Ovary (tissue), 9 donors: ENCODE measurements around the gene ZC3H7B. TPM values are rescaled to one million over a fixed set of nuclear protein-coding genes. Genes with fewer than 3 reads are reported as not detected.

ENCODE experiments used
- DNase-seq, 5 donors: peaks; one replicate each; pipeline ENCODE4 v3.0.0-alpha.2; 2019 to 2020
- H3K27ac ChIP-seq, 2 donors: fragments of 200-600 bp; one replicate each; pipeline versions ENCODE4 v1.5.1 to v1.8.0; 2019 to 2022
- H3K27me3 ChIP-seq: fragments of 200-600 bp; one replicate; pipeline ENCODE4 v1.8.0; 2022
- H3K36me3 ChIP-seq: fragments of 200-600 bp; sonication (generic); one replicate; pipeline ENCODE4 v1.5.1; 2019
- H3K4me1 ChIP-seq: one replicate; pipeline ENCODE4 v1.8.1; 2013; ENCODE audit warnings: mild to moderate bottlenecking, moderate library complexity; ENCODE audit not compliant: insufficient read depth
- H3K4me3 ChIP-seq: fragments of 200-600 bp; sonication (generic); one replicate; pipeline ENCODE4 v1.5.1; 2017
- H3K9me3 ChIP-seq, 2 donors: fragments of 200-600 bp in 1 of 2; sonication (generic) in 1 of 2; one replicate each; pipeline versions ENCODE4 v1.5.1 to v1.8.1; 2013 to 2019; ENCODE audit warnings: mild to moderate bottlenecking in 1 of 2, moderate library complexity in 1 of 2
- CTCF ChIP-seq, 3 donors: fragments of 450-650 bp in 2 of 3; fragments of 200-600 bp in 1 of 3; IDR thresholded peaks; one replicate each; pipeline versions ENCODE4 v1.5.1 to v1.8.0; 2016 to 2022; ENCODE audit warnings: antibody characterized with exemption in 3 of 3, mild to moderate bottlenecking in 1 of 3
- EP300 ChIP-seq: sonication (generic); formaldehyde crosslinking; IDR thresholded peaks from one replicate; pipeline ENCODE4 v1.6.1; 2017; ENCODE audit warnings: antibody characterized with exemption
- POLR2A ChIP-seq: fragments of 450-650 bp; IDR thresholded peaks from one replicate; pipeline ENCODE4 v1.6.1; 2017; ENCODE audit warnings: antibody characterized with exemption, mild to moderate bottlenecking, moderate library complexity
- WGBS, 3 donors: extraction: QIAGEN DNeasy Blood & Tissue Kit in 1 of 3; methylation state at CpG; one replicate each; pipeline versions ENCODE4 v1.1.5 to v1.1.7; 2013 to 2017; 5-methylcytosine and 5-hydroxymethylcytosine counted together
- intact Hi-C, 4 donors: fragments of 100-400 bp; cut with DNase I; formaldehyde crosslinking; loops; one replicate each; pipeline versions ENCODE4 v1.11.0 to v1.15.1; 2022 to 2023
- polyA plus RNA-seq, 2 donors: library from polyadenylated mRNA; stranded (reverse); fragments of 200-250 nt in 1 of 2; fragments of 350-450 nt in 1 of 2; fragmentation: Illumina TruSeq in 1 of 2; extraction: RNeasy Lipid Tissue Mini Kit (QIAGEN cat#74804) in 1 of 2; gene quantifications; one replicate each; pipeline ENCODE4 v1.2.3, GENCODE V29; 2013 to 2014
- total RNA-seq, 7 donors: library from RNA; depleted of rRNA in 2 of 7; stranded (reverse); fragments of >200 nt in 2 of 7; fragmentation: NEBNext Ultra II Directional in 3 of 7; extraction: Animal tissue kit (Norgen Biotek cat#: 25700) in 3 of 7; gene quantifications; one replicate each; pipeline versions ENCODE4 v1.1.0 to v1.2.4, GENCODE V29; 2016 to 2023
- donor health status: DM: no; HTN: no; CAD: no; lungs with moderate emphysema.
- donor health status: DM: no; HTN: no; CAD: no.
- donor health status: Bipolar disorder and iron deficiency.
- donor health status: DM: yes; HTN: yes; CAD: no.
- donor health status: DM: no; HTN: no; CAD: no.
- donor health status: DM: yes; HTN: yes; CAD: no.

The ZC3H7B gene
- total and polyA plus RNA-seq, 9 donors, result 27.3 to 96.5 (median 73.2) TPM

- WGBS, 3 donors, result 20 to 45% (median 29%) methylated on average over 17 to 19 of the region's 19 CpGs
- TF ChIP-seq EP300, result no peak
- Histone ChIP-seq H3K4me3 (peak overlapping the region; percentile 62), H3K36me3 (no peaks in the 10 kb centered on the region), H3K4me1 (peaks cover 18% of the 10 kb centered on the region), H3K27me3 (no peaks in the 10 kb centered on the region), H3K9me3 (no peaks in the 10 kb centered on the region), H3K27ac (peak overlapping the region; percentile 50 to 60)
- intact Hi-C loops, result no loop called here
- DNase-seq, result peak in 3 of 5 donors; percentile 29 to 47 (median 46)
Measured at GRCh38 chr22:41368543-41369423, 67.5 kb downstream of the ZC3H7B start.

DNA sequence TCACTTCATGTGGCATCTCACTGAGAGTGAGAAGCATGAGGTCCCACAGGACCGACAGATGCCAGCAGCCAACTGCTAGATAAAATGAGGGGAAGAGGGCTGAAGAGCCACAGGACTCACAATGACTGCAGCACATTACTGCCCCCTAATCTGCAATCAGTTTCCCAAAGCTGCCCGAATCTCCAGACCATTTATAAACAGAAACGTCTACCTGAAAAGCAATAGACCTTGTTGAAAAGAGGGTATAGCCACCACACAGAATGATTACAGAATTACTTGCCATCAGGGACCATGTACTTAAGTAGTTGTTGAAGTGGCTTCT, 68.1 kb downstream of the ZC3H7B start:
- TF ChIP-seq POLR2A, result no peak
- no peak for TF ChIP-seq CTCF (IDR thresholded peaks at IDR 0.05)
- no peak for TF ChIP-seq EP300
- H3K36me3 ChIP-seq, result no peaks in the 10 kb centered on the region
- DNase-seq, result no peak
- H3K9me3 ChIP-seq, result no peaks in the 10 kb centered on the region
- H3K27ac ChIP-seq, result peak overlapping the region in 1 of 2 donors; percentile 60
- 10 to 25% (median 19%) methylated on average over 3 of the region's 3 CpGs for WGBS, 3 donors
- intact Hi-C loops, result no loop called here
- H3K4me1 ChIP-seq, result peaks cover 18% of the 10 kb centered on the region
- peak overlapping the region; percentile 62 for H3K4me3 ChIP-seq
- no peaks in the 10 kb centered on the region for H3K27me3 ChIP-seq

GRCh38 chr22:41369837-41370236, 68.5 kb downstream of the ZC3H7B start:
- no peaks in the 10 kb centered on the region for H3K27me3 ChIP-seq
- no peaks in the 10 kb centered on the region for H3K9me3 ChIP-seq
- DNase-seq, result no peak
- TF ChIP-seq POLR2A (no peak), EP300 (no peak), CTCF (IDR thresholded peaks at IDR 0.05) (no peak)
- intact Hi-C loops, result no loop called here
- H3K36me3 ChIP-seq, result no peaks in the 10 kb centered on the region
- peaks cover 18% of the 10 kb centered on the region for H3K4me1 ChIP-seq
- H3K4me3 ChIP-seq, result no peak overlapping the region
- WGBS, 3 donors, result 20 to 36% (median 29%) methylated on average over 9 of the region's 9 CpGs
- H3K27ac ChIP-seq, result no peak overlapping the region

- no peak for DNase-seq
- intact Hi-C loops, result no loop called here
- Histone ChIP-seq H3K27ac (peak overlapping the region in 1 of 2 donors; percentile 33), H3K36me3 (no peaks in the 10 kb centered on the region), H3K4me1 (peaks cover 4% of the 10 kb centered on the region), H3K27me3 (no peaks in the 10 kb centered on the region), H3K9me3 (no peaks in the 10 kb centered on the region), H3K4me3 (no peak overlapping the region)
- 62 to 64% (median 63%) methylated on average over 6 of the region's 6 CpGs for WGBS, 3 donors
- no peak for TF ChIP-seq POLR2A
- TF ChIP-seq CTCF (IDR thresholded peaks at IDR 0.05), result no peak
- no peak for TF ChIP-seq EP300
Measured at GRCh38 chr22:41377846-41378245, 76.5 kb downstream of the ZC3H7B start.

DNA sequence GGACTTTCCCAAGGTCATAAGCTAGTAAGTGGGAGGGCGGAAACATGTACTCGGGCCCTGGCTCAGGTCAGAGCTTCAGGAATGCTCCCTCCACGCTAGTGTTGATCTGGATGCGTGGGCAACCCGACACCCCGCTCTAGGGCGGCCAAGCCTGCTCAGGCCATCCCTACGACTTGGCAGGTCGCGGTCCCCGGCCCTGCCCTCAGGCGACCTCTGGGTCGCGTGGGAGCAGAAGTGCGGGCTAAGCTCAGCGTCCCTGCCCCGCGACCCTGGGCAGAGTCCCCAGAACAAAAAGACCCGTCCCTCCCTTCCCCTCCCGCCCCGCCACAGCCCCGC, 79.6 kb downstream of the ZC3H7B start:
- 0 to 1% (median 1%) methylated on average over 19 to 22 of the region's 22 CpGs for WGBS, 3 donors

More for the DNA sequence above, 79.6 kb downstream of the ZC3H7B start:
- Histone ChIP-seq H3K9me3 (no peaks in the 10 kb centered on the region), H3K4me1 (peaks cover 11% of the 10 kb centered on the region), H3K4me3 (peak overlapping the region; percentile 94), H3K27ac (peak overlapping the region; percentile 94 to 98), H3K36me3 (no peaks in the 10 kb centered on the region), H3K27me3 (no peaks in the 10 kb centered on the region)
- DNase-seq, result peak in 1 of 5 donors; percentile 91
- intact Hi-C loops, result no loop called here
- TF ChIP-seq EP300, result peak; percentile 42
- TF ChIP-seq POLR2A, result peak; percentile 78
- TF ChIP-seq CTCF (IDR thresholded peaks at IDR 0.05), result no peak
